ENCODE data around the gene BMP5.

BMP5 gene

DNA sequence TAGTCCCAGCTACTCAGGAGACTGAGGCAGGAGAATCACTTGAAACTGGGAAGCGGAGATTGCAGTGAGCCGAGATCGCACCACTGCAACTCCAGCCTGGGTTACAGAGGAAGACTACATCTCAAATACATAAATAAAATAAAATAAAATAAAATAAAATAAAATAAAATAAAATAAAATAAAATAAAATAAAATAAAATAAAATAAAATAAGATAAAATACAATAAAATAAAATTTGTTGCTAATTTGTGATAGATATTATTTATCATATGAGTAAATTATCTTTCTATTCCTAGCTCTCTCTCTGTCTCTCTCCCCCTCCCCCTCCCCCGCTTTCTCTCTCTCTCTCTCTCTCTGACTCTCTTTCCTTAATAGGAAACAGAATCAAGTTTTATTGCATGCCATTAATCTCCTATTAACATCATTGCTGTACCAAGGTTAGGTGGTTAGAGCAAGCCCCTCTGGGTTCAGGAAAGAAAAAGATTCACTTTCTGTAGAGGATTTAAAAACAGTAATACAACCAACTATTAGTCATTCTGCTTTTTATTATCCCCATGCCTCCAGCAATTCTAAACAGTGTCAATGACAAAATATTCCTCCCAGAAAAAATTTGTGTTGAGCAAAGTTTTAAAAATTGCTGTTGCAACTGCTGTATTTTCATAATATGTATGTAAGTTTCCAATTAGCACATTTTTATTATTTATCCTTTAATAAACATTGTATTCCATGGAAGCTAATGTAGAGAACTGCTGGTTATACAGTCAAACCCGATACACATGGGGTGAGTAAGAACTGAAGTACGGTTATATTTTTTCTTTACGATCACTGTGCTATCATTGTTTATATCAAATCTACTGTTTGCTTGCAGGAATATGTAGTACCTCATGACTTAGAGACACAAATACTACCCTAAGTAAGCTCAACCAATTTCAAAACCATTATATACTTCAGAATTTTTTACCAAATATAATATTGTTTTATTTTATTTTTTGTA is 22.1 kb downstream of the BMP5 start:
- Histone ChIP-seq H3K27ac (ENCODE audit: low read depth, low read length) (no peak overlapping the region), H4K5ac (ENCODE audit: low read length) (no peak overlapping the region)

DNA sequence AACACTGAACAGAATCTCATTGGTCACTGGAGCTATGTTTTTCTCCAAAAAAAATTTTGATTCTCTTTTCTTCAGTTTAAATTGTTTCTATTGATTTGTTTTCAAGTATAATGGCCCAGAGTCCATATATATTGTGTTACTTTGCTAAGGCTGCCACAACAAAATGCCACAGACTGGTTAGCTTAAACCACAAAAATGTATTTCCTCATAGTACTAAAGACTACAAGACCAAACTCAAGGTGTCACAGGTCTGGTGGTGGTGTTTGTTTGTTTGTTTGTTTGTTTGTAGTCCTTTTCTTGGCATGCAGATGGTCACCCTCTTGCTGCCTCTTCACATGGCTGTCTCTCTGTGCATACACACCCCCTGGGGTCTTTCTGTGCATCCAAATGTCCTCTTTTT is 34.0 kb downstream of the BMP5 start:
- no peak for DNase-seq
- Histone ChIP-seq H3K36me3 (ENCODE audit: control insufficient read depth, insufficient read depth, low read length) (no peaks in the 10 kb centered on the region), H3K27ac (ENCODE audit: low read depth, low read length) (no peak overlapping the region), H3K4me2 (ENCODE audit: low read length) (no peak overlapping the region), H3K4me1 (ENCODE audit: control insufficient read depth, low read depth, low read length) (no peaks in the 10 kb centered on the region), H3K9ac (ENCODE audit: low read length) (no peak overlapping the region), H3K18ac (ENCODE audit: low read length) (no peak overlapping the region), H3K23ac (ENCODE audit: low read length) (no peak overlapping the region), H2BK15ac (replicated peaks; ENCODE audit: low read depth) (no peak overlapping the region), H2AK5ac (ENCODE audit: low read length) (no peak overlapping the region), H3K4ac (ENCODE audit: low read depth, low read length) (no peak overlapping the region), H3K27me3 (ENCODE audit: insufficient read depth, low read length, poor library complexity) (no peaks in the 10 kb centered on the region), H2BK5ac (ENCODE audit: low read length) (no peak overlapping the region), H4K5ac (ENCODE audit: low read length) (no peak overlapping the region), H3K79me2 (ENCODE audit: control insufficient read depth, insufficient read depth, low read length) (no peaks in the 10 kb centered on the region), H2BK120ac (ENCODE audit: low read depth, low read length) (no peak overlapping the region), H3K4me3 (ENCODE audit: low read length) (no peak overlapping the region), H4K8ac (ENCODE audit: low read depth, low read length) (no peak overlapping the region), H3K56ac (ENCODE audit: low read length) (no peak overlapping the region), H3K79me1 (ENCODE audit: low read length) (no peaks in the 10 kb centered on the region)

More for the DNA sequence above, 22.1 kb downstream of the BMP5 start:
- H2AK5ac ChIP-seq (ENCODE audit: low read length): no peak overlapping the region
- no peak overlapping the region for H2BK15ac ChIP-seq (replicated peaks; ENCODE audit: low read depth)
- H3K79me2 ChIP-seq (ENCODE audit: control insufficient read depth, insufficient read depth, low read length): no peaks in the 10 kb centered on the region
- H3K18ac ChIP-seq (ENCODE audit: low read length): no peak overlapping the region
- no peak overlapping the region for H3K4me3 ChIP-seq (ENCODE audit: low read length)
- H3K4ac ChIP-seq (ENCODE audit: low read depth, low read length): no peak overlapping the region
- H3K4me2 ChIP-seq (ENCODE audit: low read length): no peak overlapping the region
- no peaks in the 10 kb centered on the region for H3K79me1 ChIP-seq (ENCODE audit: low read length)
- H3K56ac ChIP-seq (ENCODE audit: low read length): no peak overlapping the region
- H3K23ac ChIP-seq (ENCODE audit: low read length): no peak overlapping the region
- H4K8ac ChIP-seq (ENCODE audit: low read depth, low read length): no peak overlapping the region
- H2BK5ac ChIP-seq (ENCODE audit: low read length): no peak overlapping the region
- no CpG with 5 or more reads among the region's 7 CpGs for WGBS (ENCODE audit: extremely low coverage, insufficient coverage, low lambda C conversion rate)
- H2BK120ac ChIP-seq (ENCODE audit: low read depth, low read length): no peak overlapping the region
- H3K4me1 ChIP-seq (ENCODE audit: control insufficient read depth, low read depth, low read length): no peaks in the 10 kb centered on the region
- no peak overlapping the region for H3K9ac ChIP-seq (ENCODE audit: low read length)
- DNase-seq: no peak
- H3K27me3 ChIP-seq (ENCODE audit: insufficient read depth, low read length, poor library complexity): no peaks in the 10 kb centered on the region
- no peaks in the 10 kb centered on the region for H3K36me3 ChIP-seq (ENCODE audit: control insufficient read depth, insufficient read depth, low read length)

DNA sequence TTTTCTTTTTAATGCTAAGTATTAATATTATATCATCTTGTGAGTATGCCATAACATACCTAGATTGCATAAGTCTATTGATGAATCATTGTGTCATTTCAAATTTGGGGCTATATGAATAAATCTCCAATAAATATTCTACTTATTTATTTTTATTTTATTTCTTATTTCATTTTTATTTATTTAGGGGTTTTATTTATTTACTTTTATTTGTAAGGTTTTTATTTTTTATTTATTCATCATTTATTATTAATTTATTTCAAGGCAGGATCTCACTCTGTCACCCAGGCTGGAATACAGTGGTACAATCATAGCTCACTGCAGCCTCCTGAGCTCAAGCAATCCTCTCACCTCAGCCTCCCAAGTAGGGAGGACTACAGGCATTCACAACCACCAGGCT is 36.3 kb downstream of the BMP5 start:
- DNase-seq: no peak
- no peak overlapping the region for H2BK15ac ChIP-seq (replicated peaks; ENCODE audit: low read depth)
- no peaks in the 10 kb centered on the region for H3K4me1 ChIP-seq (ENCODE audit: control insufficient read depth, low read depth, low read length)
- no peaks in the 10 kb centered on the region for H3K79me1 ChIP-seq (ENCODE audit: low read length)
- H3K79me2 ChIP-seq (ENCODE audit: control insufficient read depth, insufficient read depth, low read length): no peaks in the 10 kb centered on the region
- H4K8ac ChIP-seq (ENCODE audit: low read depth, low read length): no peak overlapping the region
- no peak overlapping the region for H3K23ac ChIP-seq (ENCODE audit: low read length)
- H3K27ac ChIP-seq (ENCODE audit: low read depth, low read length): no peak overlapping the region
- H3K36me3 ChIP-seq (ENCODE audit: control insufficient read depth, insufficient read depth, low read length): no peaks in the 10 kb centered on the region
- no peak overlapping the region for H3K9ac ChIP-seq (ENCODE audit: low read length)
- no peak overlapping the region for H3K4me2 ChIP-seq (ENCODE audit: low read length)
- no peak overlapping the region for H3K56ac ChIP-seq (ENCODE audit: low read length)
- no peak overlapping the region for H3K4ac ChIP-seq (ENCODE audit: low read depth, low read length)
- no peak overlapping the region for H3K4me3 ChIP-seq (ENCODE audit: low read length)
- no peak overlapping the region for H3K18ac ChIP-seq (ENCODE audit: low read length)
- no peak overlapping the region for H2AK5ac ChIP-seq (ENCODE audit: low read length)
- H4K5ac ChIP-seq (ENCODE audit: low read length): no peak overlapping the region
- H3K27me3 ChIP-seq (ENCODE audit: insufficient read depth, low read length, poor library complexity): no peaks in the 10 kb centered on the region
- no peak overlapping the region for H2BK5ac ChIP-seq (ENCODE audit: low read length)
- no peak overlapping the region for H2BK120ac ChIP-seq (ENCODE audit: low read depth, low read length)

DNA sequence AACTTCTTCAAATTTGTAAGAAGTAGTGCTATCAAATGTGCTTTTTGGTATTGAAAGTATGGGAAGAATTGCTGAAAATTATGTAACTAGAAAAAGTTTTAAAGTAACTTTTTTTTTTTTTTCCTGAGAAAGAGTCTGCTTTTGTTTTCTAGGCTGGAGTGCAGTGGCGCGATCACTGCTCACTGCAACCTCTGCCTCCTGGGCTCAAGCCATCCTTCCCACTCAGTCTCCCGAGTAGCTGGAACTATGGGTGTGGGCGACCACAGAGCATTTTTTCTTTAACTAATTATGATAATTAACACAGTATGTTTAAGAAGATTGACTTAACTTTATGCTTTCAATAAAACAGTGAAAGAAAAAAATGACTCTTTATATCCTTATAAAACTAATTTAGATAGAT is 38.4 kb downstream of the BMP5 start:
- Histone ChIP-seq H3K4ac (ENCODE audit: low read depth, low read length) (no peak overlapping the region), H2BK15ac (replicated peaks; ENCODE audit: low read depth) (no peak overlapping the region), H3K27me3 (ENCODE audit: insufficient read depth, low read length, poor library complexity) (no peaks in the 10 kb centered on the region), H3K56ac (ENCODE audit: low read length) (no peak overlapping the region), H3K4me1 (ENCODE audit: control insufficient read depth, low read depth, low read length) (no peaks in the 10 kb centered on the region), H3K36me3 (ENCODE audit: control insufficient read depth, insufficient read depth, low read length) (no peaks in the 10 kb centered on the region), H2BK120ac (ENCODE audit: low read depth, low read length) (no peak overlapping the region), H3K79me2 (ENCODE audit: control insufficient read depth, insufficient read depth, low read length) (no peaks in the 10 kb centered on the region), H3K4me3 (ENCODE audit: low read length) (no peak overlapping the region), H2BK5ac (ENCODE audit: low read length) (no peak overlapping the region), H4K5ac (ENCODE audit: low read length) (no peak overlapping the region), H3K9ac (ENCODE audit: low read length) (no peak overlapping the region), H3K23ac (ENCODE audit: low read length) (no peak overlapping the region), H4K8ac (ENCODE audit: low read depth, low read length) (no peak overlapping the region), H2AK5ac (ENCODE audit: low read length) (no peak overlapping the region), H3K27ac (ENCODE audit: low read depth, low read length) (no peak overlapping the region), H3K18ac (ENCODE audit: low read length) (no peak overlapping the region), H3K4me2 (ENCODE audit: low read length) (no peak overlapping the region), H3K79me1 (ENCODE audit: low read length) (no peaks in the 10 kb centered on the region)
- WGBS (ENCODE audit: extremely low coverage, insufficient coverage, low lambda C conversion rate): no CpG with 5 or more reads among the region's 4 CpGs
- DNase-seq: no peak

DNA sequence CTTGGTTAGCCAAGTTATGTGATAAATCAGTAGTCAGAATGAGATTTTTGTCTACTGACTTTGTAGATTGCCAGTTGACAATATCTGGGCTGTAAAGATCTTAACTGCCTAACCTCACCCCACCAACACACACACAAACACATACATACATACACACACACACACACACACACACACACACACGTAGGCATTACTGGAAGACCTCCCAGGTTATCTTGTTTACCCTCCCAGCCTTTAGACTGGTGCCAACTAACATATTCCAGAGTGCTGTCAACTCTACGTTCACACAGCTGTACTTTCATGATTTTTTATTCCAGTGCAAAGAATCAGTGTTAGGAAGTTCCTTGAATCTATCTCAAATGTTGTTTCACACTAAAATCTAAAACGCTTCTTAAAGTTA is 38.9 kb downstream of the BMP5 start:
- Histone ChIP-seq H3K4me3 (ENCODE audit: low read length) (no peak overlapping the region), H3K27me3 (ENCODE audit: insufficient read depth, low read length, poor library complexity) (no peaks in the 10 kb centered on the region), H3K79me1 (ENCODE audit: low read length) (no peaks in the 10 kb centered on the region), H3K36me3 (ENCODE audit: control insufficient read depth, insufficient read depth, low read length) (no peaks in the 10 kb centered on the region), H3K4me1 (ENCODE audit: control insufficient read depth, low read depth, low read length) (no peaks in the 10 kb centered on the region), H3K4me2 (ENCODE audit: low read length) (no peak overlapping the region), H3K23ac (ENCODE audit: low read length) (no peak overlapping the region), H3K4ac (ENCODE audit: low read depth, low read length) (no peak overlapping the region), H4K8ac (ENCODE audit: low read depth, low read length) (no peak overlapping the region), H3K27ac (ENCODE audit: low read depth, low read length) (no peak overlapping the region), H2BK120ac (ENCODE audit: low read depth, low read length) (no peak overlapping the region), H3K9ac (ENCODE audit: low read length) (no peak overlapping the region), H2AK5ac (ENCODE audit: low read length) (no peak overlapping the region), H3K56ac (ENCODE audit: low read length) (no peak overlapping the region), H2BK15ac (replicated peaks; ENCODE audit: low read depth) (no peak overlapping the region), H3K18ac (ENCODE audit: low read length) (no peak overlapping the region), H4K5ac (ENCODE audit: low read length) (no peak overlapping the region), H3K79me2 (ENCODE audit: control insufficient read depth, insufficient read depth, low read length) (no peaks in the 10 kb centered on the region), H2BK5ac (ENCODE audit: low read length) (no peak overlapping the region)
- no peak for DNase-seq
- WGBS (ENCODE audit: extremely low coverage, insufficient coverage, low lambda C conversion rate): no CpG with 5 or more reads among the region's 3 CpGs

DNA sequence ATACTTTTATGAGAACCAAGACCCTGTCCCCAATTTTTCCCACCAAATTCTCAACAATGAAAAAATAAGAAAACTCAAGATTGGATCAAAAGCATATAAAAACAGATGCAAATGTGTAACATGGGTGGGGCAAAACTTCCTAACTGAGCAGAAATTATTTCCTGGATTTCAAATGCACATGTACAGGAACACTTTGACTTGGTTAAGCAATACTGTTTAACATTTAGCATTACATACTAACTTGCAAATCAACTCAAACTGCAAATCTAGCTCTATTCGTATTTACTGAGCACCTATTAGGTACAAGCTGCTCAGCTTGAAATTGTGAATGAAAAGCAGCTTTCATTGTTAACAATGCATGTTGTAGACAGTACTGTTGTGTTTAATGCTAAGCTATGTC is 40.2 kb downstream of the BMP5 start:
- H3K56ac ChIP-seq (ENCODE audit: low read length): no peak overlapping the region
- H3K23ac ChIP-seq (ENCODE audit: low read length): no peak overlapping the region
- H3K79me1 ChIP-seq (ENCODE audit: low read length): no peaks in the 10 kb centered on the region
- H3K36me3 ChIP-seq (ENCODE audit: control insufficient read depth, insufficient read depth, low read length): no peaks in the 10 kb centered on the region
- DNase-seq: no peak
- H2BK5ac ChIP-seq (ENCODE audit: low read length): no peak overlapping the region
- no peak overlapping the region for H3K4me3 ChIP-seq (ENCODE audit: low read length)
- no peak overlapping the region for H2BK120ac ChIP-seq (ENCODE audit: low read depth, low read length)
- no peak overlapping the region for H3K18ac ChIP-seq (ENCODE audit: low read length)
- H2AK5ac ChIP-seq (ENCODE audit: low read length): no peak overlapping the region
- no peaks in the 10 kb centered on the region for H3K27me3 ChIP-seq (ENCODE audit: insufficient read depth, low read length, poor library complexity)
- no CpG with 5 or more reads among the region's 1 CpG for WGBS (ENCODE audit: extremely low coverage, insufficient coverage, low lambda C conversion rate)
- no peak overlapping the region for H2BK15ac ChIP-seq (replicated peaks; ENCODE audit: low read depth)
- H3K4me2 ChIP-seq (ENCODE audit: low read length): no peak overlapping the region
- H4K8ac ChIP-seq (ENCODE audit: low read depth, low read length): no peak overlapping the region
- H3K9ac ChIP-seq (ENCODE audit: low read length): no peak overlapping the region
- H3K4me1 ChIP-seq (ENCODE audit: control insufficient read depth, low read depth, low read length): no peaks in the 10 kb centered on the region
- H3K27ac ChIP-seq (ENCODE audit: low read depth, low read length): no peak overlapping the region
- H3K79me2 ChIP-seq (ENCODE audit: control insufficient read depth, insufficient read depth, low read length): no peaks in the 10 kb centered on the region
- H4K5ac ChIP-seq (ENCODE audit: low read length): no peak overlapping the region
- H3K4ac ChIP-seq (ENCODE audit: low read depth, low read length): no peak overlapping the region
